MM.1S (cell line): Measurements from ENCODE around the gene VTN.
A peak's percentile ranks its signal among the peaks of the same experiment; 100 is the strongest.

ENCODE experiments used
- DNase-seq: peaks from one replicate; pipeline ENCODE4 v3.0.0-alpha.2; 2015
- H2AFZ ChIP-seq: fragments of 300-600 bp; sonication (generic); 2 replicates; pipeline ENCODE4 v1.6.0; 2016; ENCODE audit warnings: antibody characterized with exemption, low read length
- H3F3A ChIP-seq: fragments of 300-600 bp; sonication (generic); 2 replicates; pipeline ENCODE4 v1.6.1; 2016; ENCODE audit warnings: mild to moderate bottlenecking, antibody characterized with exemption, low read length, moderate library complexity, mixed read lengths; ENCODE audit not compliant: insufficient read depth
- H3K27ac ChIP-seq: fragments of 300-600 bp; sonication (generic); 2 replicates; pipeline ENCODE4 v1.5.1; 2016; ENCODE audit warnings: mild to moderate bottlenecking, low read length
- H3K27me3 ChIP-seq: fragments of 300-600 bp; sonication (generic); replicated peaks from 2 replicates; pipeline ENCODE4 v1.6.0; 2016; ENCODE audit warnings: low read length; ENCODE audit not compliant: insufficient read depth
- H3K36me3 ChIP-seq: fragments of 300-600 bp; sonication (generic); replicated peaks from 2 replicates; pipeline ENCODE4 v1.6.1; 2016; ENCODE audit warnings: mild to moderate bottlenecking, low read length, mixed read lengths; ENCODE audit not compliant: insufficient read depth
- H3K4me1 ChIP-seq: fragments of 300-600 bp; sonication (generic); 2 replicates; pipeline ENCODE4 v1.6.1; 2016; ENCODE audit warnings: low read length, mixed read lengths
- H3K4me2 ChIP-seq: fragments of 300-600 bp; sonication (generic); 2 replicates; pipeline ENCODE4 v1.6.0; 2016; ENCODE audit warnings: low read depth, low read length
- H3K4me3 ChIP-seq: fragments of 300-600 bp; sonication (generic); 2 replicates; pipeline ENCODE4 v1.5.1; 2016; ENCODE audit warnings: low read length, mixed read lengths
- H3K79me2 ChIP-seq: fragments of 300-600 bp; sonication (generic); 2 replicates; pipeline ENCODE4 v1.6.1; 2016; ENCODE audit warnings: mixed run types, low read length, mixed read lengths
- H3K9ac ChIP-seq: fragments of 300-600 bp; sonication (generic); 2 replicates; pipeline ENCODE4 v1.6.1; 2016; ENCODE audit warnings: low read length, mixed read lengths
- H3K9me2 ChIP-seq: fragments of 300-600 bp; sonication (generic); replicated peaks from 2 replicates; pipeline ENCODE4 v1.6.1; 2016; ENCODE audit warnings: mild to moderate bottlenecking, low read length, mixed read lengths; ENCODE audit not compliant: insufficient read depth
- H3K9me3 ChIP-seq: fragments of 300-600 bp; sonication (generic); replicated peaks from 2 replicates; pipeline ENCODE4 v1.6.1; 2016; ENCODE audit warnings: mild to moderate bottlenecking, low read length, mixed read lengths; ENCODE audit not compliant: insufficient read depth
- H4K20me1 ChIP-seq: fragments of 300-600 bp; sonication (generic); 2 replicates; pipeline ENCODE4 v1.6.1; 2016; ENCODE audit warnings: mild to moderate bottlenecking, low read length, moderate library complexity, mixed read lengths; ENCODE audit not compliant: insufficient read depth
- EZH2 ChIP-seq: fragments of 300-600 bp; sonication (generic); optimal IDR thresholded peaks from 2 replicates; pipeline ENCODE3; 2017; ENCODE audit warnings: low read depth, mild to moderate bottlenecking, antibody characterized with exemption, low read length, mixed read lengths
- EZH2phosphoT487 ChIP-seq: fragments of 300-600 bp; sonication (generic); IDR thresholded peaks from 2 replicates; pipeline ENCODE4 v1.6.1; 2018; ENCODE audit warnings: antibody characterized with exemption, low read length
- TF ChIP-seq, protein P1 (sequence below): fragments of 300-600 bp; sonication (generic); IDR thresholded peaks from 2 replicates; pipeline ENCODE4 v1.5.1; 2016; ENCODE audit warnings: antibody characterized with exemption, low read length, mixed read lengths

The VTN gene

DNA sequence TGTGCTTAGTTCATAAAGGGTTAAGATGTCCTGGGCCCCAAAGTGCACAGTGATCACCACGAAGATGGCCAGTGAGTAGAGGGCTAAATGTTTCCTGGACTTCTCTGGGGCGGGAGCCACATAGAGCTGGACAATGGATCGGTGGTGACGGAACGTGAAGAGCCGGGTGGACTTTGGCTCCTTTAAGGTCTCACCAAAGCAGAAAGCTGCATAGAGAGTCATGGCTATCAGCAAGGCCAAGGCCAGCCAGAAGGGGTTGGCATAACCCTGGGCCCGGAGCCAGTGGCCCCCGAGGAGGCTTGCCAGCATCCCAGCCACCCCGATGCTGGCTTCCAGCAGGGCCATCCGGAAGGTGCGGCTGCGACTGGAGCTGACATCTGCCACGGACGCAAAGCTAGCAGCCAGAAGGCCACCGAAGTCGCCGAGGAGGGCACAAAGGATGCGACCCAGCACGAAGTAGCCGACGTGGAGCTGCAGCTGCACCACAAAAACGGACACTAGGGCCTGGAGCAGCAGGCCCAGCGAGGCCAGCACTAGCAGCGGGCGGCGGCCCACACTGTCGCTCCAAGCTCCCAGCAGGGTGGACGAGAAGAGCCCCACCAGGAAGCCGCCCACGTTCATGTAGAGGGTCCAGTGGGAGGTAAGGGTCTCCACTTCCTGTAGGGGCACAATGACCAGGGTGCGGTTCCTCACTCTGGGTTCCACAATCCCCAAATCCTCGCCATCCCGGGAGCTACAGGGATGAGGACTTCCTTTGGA is 34.9 kb upstream of the VTN start:
- Histone ChIP-seq H4K20me1 (no peaks in the 10 kb centered on the region), H3K9ac (no peak overlapping the region), H3K36me3 (no peaks in the 10 kb centered on the region), H3K4me2 (peak overlapping the region; percentile 78; the same call in 1 of the 2 replicates), H3K27ac (no peak overlapping the region), H3K9me2 (no peaks in the 10 kb centered on the region), H3K79me2 (no peaks in the 10 kb centered on the region), H3K9me3 (no peaks in the 10 kb centered on the region), H3K4me1 (no peaks in the 10 kb centered on the region), H2AFZ (no peak overlapping the region), H3K27me3 (peaks cover 5% of the 10 kb centered on the region; the same call in 1 of the 2 replicates), H3K4me3 (peak overlapping the region; percentile 67; the same call in 1 of the 2 replicates), H3F3A (no peaks in the 10 kb centered on the region)
- TF ChIP-seq EZH2phosphoT487 (no peak), EZH2 (no peak)
- TF ChIP-seq, protein P1, sequence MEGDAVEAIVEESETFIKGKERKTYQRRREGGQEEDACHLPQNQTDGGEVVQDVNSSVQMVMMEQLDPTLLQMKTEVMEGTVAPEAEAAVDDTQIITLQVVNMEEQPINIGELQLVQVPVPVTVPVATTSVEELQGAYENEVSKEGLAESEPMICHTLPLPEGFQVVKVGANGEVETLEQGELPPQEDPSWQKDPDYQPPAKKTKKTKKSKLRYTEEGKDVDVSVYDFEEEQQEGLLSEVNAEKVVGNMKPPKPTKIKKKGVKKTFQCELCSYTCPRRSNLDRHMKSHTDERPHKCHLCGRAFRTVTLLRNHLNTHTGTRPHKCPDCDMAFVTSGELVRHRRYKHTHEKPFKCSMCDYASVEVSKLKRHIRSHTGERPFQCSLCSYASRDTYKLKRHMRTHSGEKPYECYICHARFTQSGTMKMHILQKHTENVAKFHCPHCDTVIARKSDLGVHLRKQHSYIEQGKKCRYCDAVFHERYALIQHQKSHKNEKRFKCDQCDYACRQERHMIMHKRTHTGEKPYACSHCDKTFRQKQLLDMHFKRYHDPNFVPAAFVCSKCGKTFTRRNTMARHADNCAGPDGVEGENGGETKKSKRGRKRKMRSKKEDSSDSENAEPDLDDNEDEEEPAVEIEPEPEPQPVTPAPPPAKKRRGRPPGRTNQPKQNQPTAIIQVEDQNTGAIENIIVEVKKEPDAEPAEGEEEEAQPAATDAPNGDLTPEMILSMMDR: no peak
- no peak for DNase-seq

DNA sequence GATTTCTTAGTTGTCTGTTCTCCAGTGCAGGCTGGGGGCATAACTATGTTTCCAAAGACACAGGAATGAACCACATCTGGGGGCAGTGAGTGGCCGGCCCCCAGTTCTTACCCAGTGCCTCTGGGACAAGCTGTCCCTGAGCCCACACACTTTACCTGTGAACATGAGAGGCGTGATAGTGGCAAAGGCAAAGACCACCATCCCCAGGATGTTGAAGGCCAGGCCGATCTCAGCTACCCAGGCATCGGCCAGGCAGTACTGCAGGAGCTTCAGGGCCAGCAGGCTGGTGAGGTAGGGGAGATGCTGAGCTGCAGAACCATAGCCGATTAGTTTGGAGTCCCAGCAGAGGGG is 34.3 kb upstream of the VTN start:
- no peaks in the 10 kb centered on the region for H4K20me1 ChIP-seq
- no peak overlapping the region for H3K9ac ChIP-seq

DNA sequence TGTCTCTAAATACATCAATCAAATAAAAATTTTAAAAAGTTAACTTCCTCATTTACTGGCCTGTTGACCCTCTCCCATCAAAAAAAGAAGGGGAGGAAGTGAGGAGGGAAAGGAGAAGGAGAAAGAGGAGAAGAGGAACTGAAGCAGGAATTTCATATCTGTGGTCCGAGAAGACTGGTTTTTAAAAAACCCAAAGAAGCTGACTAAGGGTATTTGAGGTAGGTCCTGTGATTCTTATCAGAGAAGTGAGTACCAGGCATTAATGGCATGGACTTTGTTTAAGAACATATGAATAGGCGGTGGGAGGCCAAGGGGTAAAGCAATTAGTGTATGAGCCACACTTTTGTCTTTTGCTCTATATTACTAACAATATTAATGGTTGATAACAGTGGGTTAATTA is 33.9 kb upstream of the VTN start:
- Histone ChIP-seq H3K79me2 (no peaks in the 10 kb centered on the region), H3K9ac (no peak overlapping the region)
- no peak for DNase-seq

More for the DNA sequence above, 34.3 kb upstream of the VTN start:
- no peak overlapping the region for H3K4me3 ChIP-seq
- no peaks in the 10 kb centered on the region for H3K9me3 ChIP-seq
- H3F3A ChIP-seq: no peaks in the 10 kb centered on the region
- no peak overlapping the region for H3K4me2 ChIP-seq
- peaks cover 5% of the 10 kb centered on the region; the same call in 1 of the 2 replicates for H3K27me3 ChIP-seq
- no peaks in the 10 kb centered on the region for H3K36me3 ChIP-seq
- DNase-seq: no peak
- no peak overlapping the region for H3K27ac ChIP-seq
- H3K4me1 ChIP-seq: no peaks in the 10 kb centered on the region
- H2AFZ ChIP-seq: no peak overlapping the region
- no peaks in the 10 kb centered on the region for H3K79me2 ChIP-seq
- no peaks in the 10 kb centered on the region for H3K9me2 ChIP-seq
- TF ChIP-seq, protein P1: no peak
- TF ChIP-seq EZH2 (no peak), EZH2phosphoT487 (no peak)

More for the DNA sequence above, 33.9 kb upstream of the VTN start:
- Histone ChIP-seq H3K4me1 (no peaks in the 10 kb centered on the region), H3K27ac (no peak overlapping the region), H3K27me3 (peaks cover 5% of the 10 kb centered on the region; the same call in 1 of the 2 replicates), H3K9me2 (no peaks in the 10 kb centered on the region), H3F3A (no peaks in the 10 kb centered on the region), H2AFZ (no peak overlapping the region), H3K4me3 (no peak overlapping the region), H4K20me1 (no peaks in the 10 kb centered on the region), H3K9me3 (no peaks in the 10 kb centered on the region), H3K4me2 (no peak overlapping the region), H3K36me3 (no peaks in the 10 kb centered on the region)
- no peak for TF ChIP-seq EZH2phosphoT487
- TF ChIP-seq, protein P1: no peak
- no peak for TF ChIP-seq EZH2
